Prostate gland (tissue), 2 donors: ENCODE data around the gene TLR5. TPM values are rescaled to one million over a fixed set of nuclear protein-coding genes. Genes with fewer than 3 reads are reported as not detected.
A peak's percentile ranks its signal among the peaks of the same experiment; 100 is the strongest.

Source experiments
- DNase-seq: peaks from one replicate; pipeline ENCODE4 v3.0.0-alpha.2; 2019; ENCODE audit warnings: low spot score
- H3K27ac ChIP-seq, 2 donors: fragments of 200-600 bp; sonication (generic); 2 replicates each; pipeline ENCODE4 v1.5.1; 2017 to 2019
- H3K27me3 ChIP-seq: fragments of 200-600 bp; sonication (generic); replicated peaks from 2 replicates; pipeline ENCODE4 v1.5.1; 2019; ENCODE audit not compliant: insufficient read depth
- H3K36me3 ChIP-seq, 2 donors: fragments of 200-600 bp; sonication (generic); 1 replicate in 1 of 2; 2 replicates in 1 of 2; pipeline versions ENCODE4 v1.5.1 to v1.8.1; 2017 to 2019
- H3K4me1 ChIP-seq: fragments of 200-600 bp; sonication (generic); replicated peaks from 2 replicates; pipeline ENCODE4 v1.5.1; 2019
- H3K4me3 ChIP-seq, 2 donors: fragments of 200-600 bp; sonication (generic); 2 replicates each; pipeline ENCODE4 v1.5.1; 2017 to 2019
- H3K9me3 ChIP-seq: fragments of 200-600 bp; sonication (generic); 2 replicates; pipeline ENCODE4 v1.5.1; 2017
- CTCF ChIP-seq, 4 experiments: fragments of 200-600 bp in 2 of 4; fragments of 450-650 bp in 2 of 4; sonication (generic) in 2 of 4; IDR thresholded peaks; 1 replicate in 3 of 4; 2 replicates in 1 of 4; pipeline ENCODE4 v1.5.1; 2016 to 2019; ENCODE audit warnings: antibody characterized with exemption in 4 of 4, mild to moderate bottlenecking in 2 of 4, moderate library complexity in 2 of 4
- POLR2A ChIP-seq: fragments of 450-650 bp; IDR thresholded peaks from one replicate; pipeline ENCODE4 v1.6.1; 2016; ENCODE audit warnings: antibody characterized with exemption, mild to moderate bottlenecking
- POLR2AphosphoS5 ChIP-seq: sonication (generic); formaldehyde crosslinking; IDR thresholded peaks from one replicate; pipeline ENCODE4 v1.6.1; 2017; ENCODE audit warnings: antibody characterized with exemption
- WGBS: methylation state at CpG from one replicate; pipeline ENCODE4 v1.1.5; 2018; 5-methylcytosine and 5-hydroxymethylcytosine counted together
- intact Hi-C: fragments of 100-400 bp; cut with DNase I; formaldehyde crosslinking; loops from one replicate; pipeline ENCODE4 v1.14.2; 2022
- total RNA-seq, 2 donors: library from RNA; depleted of rRNA; stranded (reverse); fragments of >200 nt; gene quantifications; one replicate each; pipeline ENCODE4 v1.1.0, GENCODE V29; 2016

Gene TLR5
- total RNA-seq, 2 donors from 2014 or later, result 7.4 to 14.2 TPM

- H3K9me3 ChIP-seq, result no peaks in the 10 kb centered on the region
- peaks cover 8% of the 10 kb centered on the region for H3K4me1 ChIP-seq
- H3K27ac ChIP-seq, result no peak overlapping the region
- TF ChIP-seq POLR2A (no peak), CTCF (IDR thresholded peaks at IDR 0.05) (no peak), POLR2AphosphoS5 (no peak)
- 79% methylated on average over 4 of the region's 4 CpGs for WGBS
- H3K27me3 ChIP-seq, result no peaks in the 10 kb centered on the region
- intact Hi-C loops, result no loop called here
- H3K36me3 ChIP-seq, result no peaks in the 10 kb centered on the region
- no peak for DNase-seq
- H3K4me3 ChIP-seq, result no peak overlapping the region
These were observed 1.4 kb upstream of the TLR5 start for GRCh38 chr1:223144431-223144830.

- WGBS, result 50% methylated on average over 11 of the region's 11 CpGs
- H3K27ac ChIP-seq, result peak overlapping the region in 1 of 2 donors; percentile 62
These were observed 645 bp upstream of the TLR5 start for GRCh38 chr1:223143537-223144248.

GRCh38 chr1:223142269-223142668 lies 779 bp downstream of the TLR5 start:
- no peak for DNase-seq
- Histone ChIP-seq H3K9me3 (no peaks in the 10 kb centered on the region), H3K4me3 (peak overlapping the region in 1 of 2 donors; percentile 50), H3K27me3 (no peaks in the 10 kb centered on the region), H3K36me3 (no peaks in the 10 kb centered on the region), H3K27ac (peak overlapping the region; percentile 53 to 62), H3K4me1 (peaks cover 8% of the 10 kb centered on the region)
- intact Hi-C loops, result no loop called here
- TF ChIP-seq CTCF (IDR thresholded peaks at IDR 0.05) (no peak), POLR2A (no peak), POLR2AphosphoS5 (no peak)
- 92% methylated on average over 11 of the region's 11 CpGs for WGBS

More at GRCh38 chr1:223143537-223144248, 645 bp upstream of the TLR5 start:
- intact Hi-C loops, result no loop called here
- TF ChIP-seq POLR2AphosphoS5 (no peak), CTCF (IDR thresholded peaks at IDR 0.05) (no peak), POLR2A (no peak)
- no peaks in the 10 kb centered on the region for H3K36me3 ChIP-seq
- H3K9me3 ChIP-seq, result no peaks in the 10 kb centered on the region
- DNase-seq, result no peak
- H3K27me3 ChIP-seq, result no peaks in the 10 kb centered on the region
- peak overlapping the region; percentile 43 to 50 for H3K4me3 ChIP-seq
- H3K4me1 ChIP-seq, result peaks cover 8% of the 10 kb centered on the region

- H3K36me3 ChIP-seq, result no peaks in the 10 kb centered on the region
- 59% methylated on average over 10 of the region's 10 CpGs for WGBS
- intact Hi-C loops, result no loop called here
- DNase-seq, result peak; percentile 74
- peaks cover 8% of the 10 kb centered on the region for H3K4me1 ChIP-seq
- no peaks in the 10 kb centered on the region for H3K27me3 ChIP-seq
- peak overlapping the region; percentile 49 to 65 for H3K27ac ChIP-seq
- no peaks in the 10 kb centered on the region for H3K9me3 ChIP-seq
- no peak overlapping the region for H3K4me3 ChIP-seq
- TF ChIP-seq CTCF (IDR thresholded peaks at IDR 0.05) (peak in 1 of 4 experiments; percentile 9), POLR2A (no peak), POLR2AphosphoS5 (peak; percentile 63)
These were observed 2.2 kb downstream of the TLR5 start for GRCh38 chr1:223140611-223141405.
